Activated CD8-positive, alpha-beta memory T cell treated with anti-CD3 and anti-CD28 coated beads for 1 hour (primary cell): ENCODE data around the gene FFAR2.
"Not testable (repeated sequence)": the region's sequence is repeated elsewhere in the genome, so short reads cannot be mapped to it uniquely, and the experiment has no call there.

ENCODE experiments used
- DNase-seq, 2 donors: peaks; one replicate each; pipeline ENCODE4 v3.0.0-alpha.2; 2020; ENCODE audit warnings: low read depth in 1 of 2; ENCODE audit errors: extremely low read depth in 1 of 2

FFAR2 gene

GRCh38 chr19:35423406-35423805 is 24.7 kb upstream of the FFAR2 start:
- DNase-seq, result not testable (repeated sequence)

GRCh38 chr19:35425682-35426081 is 22.4 kb upstream of the FFAR2 start:
- no peak for DNase-seq

GRCh38 chr19:35427187-35427586 is 20.9 kb upstream of the FFAR2 start:
- DNase-seq, result no peak

GRCh38 chr19:35429698-35430408 is 18.2 kb upstream of the FFAR2 start:
- no peak for DNase-seq

GRCh38 chr19:35430409-35431144 is 17.5 kb upstream of the FFAR2 start:
- no peak for DNase-seq

- no peak for DNase-seq
Measured at GRCh38 chr19:35431145-35431807, 16.8 kb upstream of the FFAR2 start.

- DNase-seq, result no peak
Measured at GRCh38 chr19:35432911-35433310, 15.1 kb upstream of the FFAR2 start.

- no peak for DNase-seq
Measured at GRCh38 chr19:35433448-35433847, 14.6 kb upstream of the FFAR2 start.

- DNase-seq, result no peak
Measured at GRCh38 chr19:35435896-35436295, 12.2 kb upstream of the FFAR2 start.

GRCh38 chr19:35436477-35437405 is 11.3 kb upstream of the FFAR2 start:
- no peak for DNase-seq

- DNase-seq, result no peak
Measured at GRCh38 chr19:35437406-35437951, 10.6 kb upstream of the FFAR2 start.

- DNase-seq, result no peak
Measured at GRCh38 chr19:35438096-35438495, 10.0 kb upstream of the FFAR2 start.

GRCh38 chr19:35438527-35438926 is 9.5 kb upstream of the FFAR2 start:
- DNase-seq, result no peak

GRCh38 chr19:35439921-35440320 is 8.1 kb upstream of the FFAR2 start:
- no peak for DNase-seq

GRCh38 chr19:35442091-35442490 is 6.0 kb upstream of the FFAR2 start:
- no peak for DNase-seq

- DNase-seq, result no peak
Measured at GRCh38 chr19:35444735-35445134, 3.3 kb upstream of the FFAR2 start.

GRCh38 chr19:35445826-35446593 is 2.0 kb upstream of the FFAR2 start:
- no peak for DNase-seq

GRCh38 chr19:35449359-35450043 is 1.4 kb downstream of the FFAR2 start:
- DNase-seq, result no peak
